Measurements from ENCODE around the gene CEL. TPM values are rescaled to one million over a fixed set of nuclear protein-coding genes. Genes with fewer than 3 reads are reported as not detected.
"Not testable (repeated sequence)": the region's sequence is repeated elsewhere in the genome, so short reads cannot be mapped to it uniquely, and the experiment has no call there.

The CEL gene
- total RNA-seq, 2 experiments from 2014 or later = 2.8 to 3.5 TPM

- Mint-ChIP-seq H3K27me3 (no peaks in the 10 kb centered on the region), H3K9me3 (no peaks in the 10 kb centered on the region), H3K4me3 (peak overlapping the region; percentile 49), H3K36me3 (ENCODE audit: low read depth) (peaks cover 38% of the 10 kb centered on the region), H3K27ac (peak overlapping the region; percentile 91), H3K4me1 (peaks cover 64% of the 10 kb centered on the region)
- DNase-seq = peak; percentile 33
- POLR2A ChIA-PET = no interaction called here
- CTCF ChIA-PET = interaction anchor here (1.5 to 2.7 kb wide), 2 partner anchors 84 to 88 kb away, joined by 4 to 9 read pairs; no protein-coding TSS in a partner anchor
Observed at GRCh38 chr9:133059623-133060022, 2.2 kb upstream of the CEL start.

- CTCF ChIA-PET = interaction anchor here (1.5 kb wide), 1 partner anchor 83 kb away, joined by 4 read pairs; no protein-coding TSS in a partner anchor
- Mint-ChIP-seq H3K4me3 (peak overlapping the region; percentile 45), H3K27me3 (no peaks in the 10 kb centered on the region), H3K9me3 (no peaks in the 10 kb centered on the region), H3K4me1 (peaks cover 63% of the 10 kb centered on the region), H3K27ac (peak overlapping the region; percentile 91), H3K36me3 (ENCODE audit: low read depth) (peaks cover 36% of the 10 kb centered on the region)
- peak; percentile 20 for DNase-seq
- POLR2A ChIA-PET = no interaction called here
Observed at GRCh38 chr9:133060417-133060841, 1.4 kb upstream of the CEL start.

- H3K4me3 Mint-ChIP-seq, H3K9me3 Mint-ChIP-seq, DNase-seq, POLR2A ChIA-PET, H3K27me3 Mint-ChIP-seq, CTCF ChIA-PET: not testable (repeated sequence)
- Mint-ChIP-seq H3K27ac (peak overlapping the region; percentile 76), H3K4me1 (peaks cover 57% of the 10 kb centered on the region), H3K36me3 (ENCODE audit: low read depth) (peaks cover 31% of the 10 kb centered on the region)
Observed at GRCh38 chr9:133061019-133061763, 590 bp upstream of the CEL start.

- peaks cover 21% of the 10 kb centered on the region for H3K36me3 Mint-ChIP-seq (ENCODE audit: low read depth)
- peaks cover 45% of the 10 kb centered on the region for H3K4me1 Mint-ChIP-seq
- CTCF ChIA-PET = not testable (repeated sequence)
Observed at GRCh38 chr9:133062569-133062968, 788 bp downstream of the CEL start.

GRCh38 chr9:133063159-133063499, 1.3 kb downstream of the CEL start:
- peaks cover 39% of the 10 kb centered on the region for H3K4me1 Mint-ChIP-seq
- H3K9me3 Mint-ChIP-seq = no peaks in the 10 kb centered on the region
- H3K36me3 Mint-ChIP-seq (ENCODE audit: low read depth) = peaks cover 16% of the 10 kb centered on the region
- H3K4me3 Mint-ChIP-seq = no peak overlapping the region
- CTCF ChIA-PET = no interaction called here
- DNase-seq = no peak
- peak overlapping the region; percentile 41 for H3K27ac Mint-ChIP-seq
- no peaks in the 10 kb centered on the region for H3K27me3 Mint-ChIP-seq
- POLR2A ChIA-PET = no interaction called here

More at GRCh38 chr9:133062569-133062968, 788 bp downstream of the CEL start:
- POLR2A ChIA-PET, H3K27me3 Mint-ChIP-seq, H3K9me3 Mint-ChIP-seq, DNase-seq, H3K4me3 Mint-ChIP-seq: not testable (repeated sequence)
- peak overlapping the region; percentile 46 for H3K27ac Mint-ChIP-seq

GRCh38 chr9:133063500-133064231, 1.9 kb downstream of the CEL start:
- H3K36me3 Mint-ChIP-seq (ENCODE audit: low read depth) = peaks cover 11% of the 10 kb centered on the region
- POLR2A ChIA-PET = no interaction called here
- no peaks in the 10 kb centered on the region for H3K27me3 Mint-ChIP-seq
- no peak for DNase-seq
- peaks cover 34% of the 10 kb centered on the region for H3K4me1 Mint-ChIP-seq
- no peak overlapping the region for H3K27ac Mint-ChIP-seq
- CTCF ChIA-PET = interaction anchor here (0.6 to 1.4 kb wide), 5 partner anchors 36 to 271 kb away, joined by 3 to 4 read pairs (median 3); no protein-coding TSS in a partner anchor
- H3K9me3 Mint-ChIP-seq = no peaks in the 10 kb centered on the region
- H3K4me3 Mint-ChIP-seq = no peak overlapping the region

- Mint-ChIP-seq H3K27ac (peak overlapping the region; percentile 68), H3K4me1 (peaks cover 26% of the 10 kb centered on the region), H3K9me3 (no peaks in the 10 kb centered on the region), H3K36me3 (ENCODE audit: low read depth) (peaks cover 4% of the 10 kb centered on the region), H3K27me3 (no peaks in the 10 kb centered on the region), H3K4me3 (no peak overlapping the region)
- POLR2A ChIA-PET = no interaction called here
- CTCF ChIA-PET = interaction anchor here (0.7 to 1.4 kb wide), 4 partner anchors 35 to 92 kb away, joined by 3 to 4 read pairs (median 3); no protein-coding TSS in a partner anchor
- no peak for DNase-seq
Observed at GRCh38 chr9:133064241-133065069, 2.7 kb downstream of the CEL start.

- ChIA-PET CTCF (no interaction called here), POLR2A (no interaction called here)
- Mint-ChIP-seq H3K27me3 (no peaks in the 10 kb centered on the region), H3K9me3 (no peaks in the 10 kb centered on the region), H3K27ac (no peak overlapping the region), H3K36me3 (ENCODE audit: low read depth) (no peaks in the 10 kb centered on the region), H3K4me3 (no peak overlapping the region), H3K4me1 (peaks cover 20% of the 10 kb centered on the region)
- DNase-seq = no peak
Observed at GRCh38 chr9:133065070-133065388, 3.2 kb downstream of the CEL start.

GRCh38 chr9:133066181-133066983, 4.6 kb downstream of the CEL start:
- Mint-ChIP-seq H3K27me3 (no peaks in the 10 kb centered on the region), H3K27ac (peak overlapping the region; percentile 13), H3K36me3 (ENCODE audit: low read depth) (no peaks in the 10 kb centered on the region), H3K4me3 (no peak overlapping the region), H3K9me3 (no peaks in the 10 kb centered on the region), H3K4me1 (peaks cover 9% of the 10 kb centered on the region)
- CTCF ChIA-PET = interaction anchor here (1.0 to 1.2 kb wide), 2 partner anchors 44 to 78 kb away, joined by 3 to 4 read pairs; no protein-coding TSS in a partner anchor
- POLR2A ChIA-PET = interaction anchor here (0.7 kb wide), 1 partner anchor 238 kb away, joined by 7 read pairs; no protein-coding TSS in a partner anchor
- no peak for DNase-seq

GRCh38 chr9:133067006-133067405, 5.2 kb downstream of the CEL start:
- DNase-seq = no peak
- Mint-ChIP-seq H3K36me3 (ENCODE audit: low read depth) (peaks cover 4% of the 10 kb centered on the region), H3K27me3 (no peaks in the 10 kb centered on the region), H3K27ac (no peak overlapping the region), H3K9me3 (no peaks in the 10 kb centered on the region), H3K4me3 (no peak overlapping the region), H3K4me1 (peaks cover 8% of the 10 kb centered on the region)
- POLR2A ChIA-PET = no interaction called here
- CTCF ChIA-PET = interaction anchor here (1.2 to 1.5 kb wide), 2 partner anchors 9 to 45 kb away, joined by 3 to 4 read pairs; no protein-coding TSS in a partner anchor

- Mint-ChIP-seq H3K4me3 (no peak overlapping the region), H3K4me1 (peaks cover 5% of the 10 kb centered on the region), H3K27ac (no peak overlapping the region), H3K9me3 (no peaks in the 10 kb centered on the region), H3K27me3 (no peaks in the 10 kb centered on the region), H3K36me3 (ENCODE audit: low read depth) (peaks cover 4% of the 10 kb centered on the region)
- ChIA-PET CTCF (interaction anchor here (1.2 to 1.5 kb wide), 2 partner anchors 10 to 46 kb away, joined by 3 to 4 read pairs; no protein-coding TSS in a partner anchor), POLR2A (no interaction called here)
- DNase-seq = no peak
Observed at GRCh38 chr9:133067813-133068212, 6.0 kb downstream of the CEL start.

- CTCF ChIA-PET = interaction anchor here (1.5 kb wide), 1 partner anchor 11 kb away, joined by 4 read pairs; no protein-coding TSS in a partner anchor
- POLR2A ChIA-PET; H3K4me1 Mint-ChIP-seq; H3K27ac Mint-ChIP-seq; H3K27me3 Mint-ChIP-seq; DNase-seq; H3K4me3 Mint-ChIP-seq; H3K36me3 Mint-ChIP-seq (ENCODE audit: low read depth); H3K9me3 Mint-ChIP-seq: not testable (repeated sequence)
Observed at GRCh38 chr9:133068431-133068830, 6.7 kb downstream of the CEL start.

Data from activated CD4-positive, alpha-beta T cell treated with anti-CD3 and anti-CD28 coated beads, Interleukin-2, amount 10 ng/mL, durations not matched to agents 7 days and 5 days (primary cell).